HG03103 (cell line): Measurements from ENCODE around the gene RILPL2.
"Not testable (repeated sequence)": the region's sequence is repeated elsewhere in the genome, so short reads cannot be mapped to it uniquely, and the experiment has no call there.

Experiments
- ATAC-seq: cut with Tn5 transposase; IDR thresholded peaks from one replicate; pipeline ENCODE4 v1.9.1; 2021; ENCODE audit warnings: low read depth; ENCODE audit not compliant: unreplicated experiment

RILPL2 gene

DNA sequence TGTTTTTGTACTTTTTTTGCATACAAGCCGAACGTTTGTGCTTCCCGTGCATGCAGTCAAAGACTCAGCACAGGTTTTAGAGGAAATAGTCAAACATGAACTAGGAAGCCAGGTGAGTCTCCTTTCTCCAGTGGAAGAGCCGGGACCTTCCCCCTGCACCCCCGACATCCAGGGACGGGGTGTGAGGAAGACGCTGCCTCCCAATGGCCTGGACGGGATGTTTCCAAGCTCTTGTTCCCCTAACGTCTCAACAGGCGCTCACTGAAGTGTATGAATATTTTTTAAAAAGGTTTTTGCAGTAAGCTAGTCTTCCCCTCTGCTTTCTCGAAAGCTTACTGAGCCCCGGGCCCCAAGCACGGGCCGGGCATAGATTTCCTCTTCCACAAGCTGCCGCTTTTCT lies 28.6 kb downstream of the RILPL2 start:
- not testable (repeated sequence) for ATAC-seq

DNA sequence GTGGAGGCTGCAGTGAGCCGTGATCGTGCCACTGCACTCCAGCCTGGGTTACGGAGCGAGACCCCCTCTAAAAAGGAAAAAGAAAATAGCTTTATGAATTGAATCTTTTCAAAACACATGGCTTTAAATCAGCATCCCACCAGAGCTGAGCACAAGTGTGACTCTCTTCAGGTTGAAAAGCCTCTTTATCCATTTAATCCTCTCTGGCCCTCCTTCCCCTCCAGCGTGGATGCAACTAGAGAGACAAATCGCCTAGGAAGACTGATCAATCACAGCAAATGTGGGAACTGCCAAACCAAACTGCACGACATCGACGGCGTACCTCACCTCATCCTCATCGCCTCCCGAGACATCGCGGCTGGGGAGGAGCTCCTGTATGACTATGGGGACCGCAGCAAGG lies 29.2 kb downstream of the RILPL2 start:
- not testable (repeated sequence) for ATAC-seq

DNA sequence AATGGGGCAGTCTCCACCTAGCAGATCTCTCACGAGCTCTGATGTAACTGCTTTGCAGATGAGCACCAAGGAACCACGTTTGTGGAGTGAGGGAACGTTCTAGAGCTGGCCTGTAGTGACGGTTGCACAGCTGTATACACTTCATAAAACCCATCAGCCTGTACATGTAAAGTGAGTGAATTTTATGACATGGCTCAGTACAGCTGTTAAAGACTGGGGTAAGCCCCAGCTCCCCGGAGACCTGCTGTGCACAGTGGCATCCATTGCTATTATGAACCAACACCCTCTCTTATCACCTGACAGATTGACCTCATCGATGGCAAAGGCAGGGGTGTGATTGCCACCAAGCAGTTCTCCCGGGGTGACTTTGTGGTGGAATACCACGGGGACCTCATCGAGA lies 31.9 kb downstream of the RILPL2 start:
- ATAC-seq: no peak

DNA sequence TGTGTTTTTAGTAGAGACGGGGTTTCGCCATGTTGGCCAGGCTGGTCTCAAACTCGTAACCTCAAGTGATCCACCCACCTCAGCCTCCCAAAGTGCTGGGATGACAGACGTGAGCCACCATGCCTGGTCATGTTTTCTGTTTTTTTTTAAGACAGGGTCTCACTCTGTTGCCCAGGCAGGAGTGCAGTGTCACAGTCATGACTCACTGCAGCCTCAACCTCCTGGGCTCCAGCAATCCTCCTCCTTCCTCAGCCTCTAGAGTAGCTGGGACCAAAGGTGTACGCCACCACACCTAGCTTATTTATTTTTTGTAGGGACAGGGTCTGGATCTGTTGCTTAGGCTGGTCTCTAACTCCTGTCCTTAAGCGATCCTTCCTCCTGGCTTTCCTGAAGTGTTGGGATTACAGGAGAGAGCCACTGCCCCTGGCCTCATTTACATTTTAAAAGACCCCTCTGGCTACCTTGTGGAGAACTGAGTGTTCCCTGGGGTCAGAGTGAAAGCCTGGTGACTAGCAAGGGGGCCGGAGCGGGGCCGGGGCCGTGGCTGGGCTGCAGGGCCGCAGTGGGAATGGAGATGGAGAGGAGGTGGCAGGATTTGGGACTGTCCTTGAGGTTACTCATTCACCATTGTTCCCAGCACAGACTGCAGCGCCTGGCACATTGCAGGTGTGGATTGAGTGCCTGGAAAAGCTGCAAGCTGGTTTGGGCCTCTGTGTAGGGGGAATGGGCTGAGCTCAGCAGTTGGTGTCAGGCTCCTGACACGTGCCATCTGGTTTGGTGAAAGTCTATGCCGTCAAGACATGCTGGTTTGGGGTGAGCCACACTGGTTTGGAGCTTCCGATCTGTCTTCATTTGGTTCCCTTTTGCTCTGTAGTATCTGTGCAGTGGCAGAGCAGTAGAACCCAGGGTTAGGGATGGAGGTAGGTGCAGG lies 34.5 kb downstream of the RILPL2 start:
- ATAC-seq: no peak

DNA sequence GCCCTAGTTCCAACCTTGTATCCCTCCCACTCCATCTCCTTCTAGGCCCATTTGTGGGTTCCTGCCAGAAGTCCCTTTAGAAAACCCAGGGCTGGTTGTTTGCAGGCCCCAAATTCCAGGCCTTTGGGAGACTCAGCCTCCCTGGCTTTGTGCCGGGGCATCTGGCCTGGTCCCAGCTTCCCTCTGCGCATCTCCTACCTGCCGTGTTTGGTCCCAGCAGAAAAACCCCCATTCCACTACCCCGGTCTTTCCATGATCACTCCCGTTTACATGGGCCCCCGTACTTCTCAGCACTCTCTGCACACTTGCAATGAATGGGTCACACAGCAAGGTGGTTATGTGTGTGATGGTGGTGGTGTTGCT lies 37.2 kb downstream of the RILPL2 start:
- ATAC-seq: no peak

DNA sequence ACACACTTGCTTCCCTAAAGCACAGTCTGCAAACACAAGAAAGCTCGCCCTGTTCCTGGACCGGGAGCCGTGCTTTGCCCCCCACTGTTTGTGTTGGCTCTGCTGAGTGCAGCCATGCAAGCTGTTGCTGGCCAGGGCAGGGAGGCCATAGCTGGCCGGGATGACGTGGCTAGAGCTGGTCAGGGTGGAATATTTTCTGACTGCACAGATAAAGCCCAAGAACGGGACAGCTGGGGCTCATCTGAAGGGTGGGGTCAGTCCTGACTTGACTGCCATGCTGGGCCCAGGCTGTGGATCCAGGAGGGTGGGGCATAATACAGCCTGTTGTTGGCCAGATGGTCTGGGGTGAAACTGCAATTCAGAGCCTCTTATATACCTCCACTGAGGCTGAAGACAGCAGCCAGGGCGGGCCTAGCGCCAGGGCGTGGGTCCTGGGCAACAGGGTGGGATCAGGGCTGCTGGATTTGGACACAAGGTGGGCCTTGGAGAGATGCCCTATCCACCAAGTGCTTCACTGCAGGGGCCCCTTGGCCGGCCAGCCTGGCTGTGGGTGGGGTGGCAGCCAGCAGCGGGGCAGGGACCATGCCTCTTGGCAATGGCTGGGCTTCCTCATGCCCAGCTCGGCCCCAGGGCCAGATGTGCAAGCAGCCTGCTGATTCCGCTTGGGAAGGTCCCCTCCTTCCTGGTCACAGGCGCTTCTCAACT lies 37.8 kb downstream of the RILPL2 start:
- no peak for ATAC-seq

DNA sequence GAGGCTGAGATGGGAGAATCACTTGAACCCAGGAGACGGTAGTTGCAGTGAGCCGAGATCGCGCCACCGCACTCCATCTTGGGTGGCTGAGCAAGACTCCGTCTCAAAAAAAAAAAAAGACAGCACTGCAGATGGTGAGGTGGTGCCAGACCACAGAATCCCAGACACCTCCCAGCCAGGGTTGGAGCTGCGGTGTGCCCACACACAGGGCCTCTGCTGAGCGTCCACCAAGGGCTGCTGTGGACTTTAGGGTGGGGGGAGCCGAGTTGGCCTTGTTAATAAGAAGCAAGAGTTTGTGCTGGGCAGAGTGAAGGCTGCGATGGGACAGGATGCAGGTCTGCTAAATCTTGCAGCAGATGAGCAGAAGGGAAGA lies 38.3 kb downstream of the RILPL2 start:
- ATAC-seq: no peak

DNA sequence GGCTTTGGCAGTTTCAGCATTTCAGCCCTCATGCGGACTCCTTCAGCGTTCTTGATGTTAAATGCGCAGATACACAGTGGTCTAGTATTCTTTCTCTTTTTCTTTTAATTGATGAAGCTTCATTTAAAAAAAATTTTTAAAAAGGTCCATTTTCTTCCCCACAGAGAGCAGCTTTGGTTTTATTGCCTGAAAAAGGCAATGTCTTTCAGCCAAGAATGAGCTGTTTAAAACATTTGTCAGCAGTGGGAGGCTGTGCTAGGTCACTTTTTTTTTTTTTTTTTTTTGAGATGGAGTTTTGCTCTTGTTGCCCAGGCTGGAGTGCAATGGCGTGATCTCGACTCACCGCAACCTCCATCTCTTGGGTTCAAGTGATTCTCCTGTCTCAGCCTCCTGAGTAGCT lies 39.1 kb downstream of the RILPL2 start:
- no peak for ATAC-seq

DNA sequence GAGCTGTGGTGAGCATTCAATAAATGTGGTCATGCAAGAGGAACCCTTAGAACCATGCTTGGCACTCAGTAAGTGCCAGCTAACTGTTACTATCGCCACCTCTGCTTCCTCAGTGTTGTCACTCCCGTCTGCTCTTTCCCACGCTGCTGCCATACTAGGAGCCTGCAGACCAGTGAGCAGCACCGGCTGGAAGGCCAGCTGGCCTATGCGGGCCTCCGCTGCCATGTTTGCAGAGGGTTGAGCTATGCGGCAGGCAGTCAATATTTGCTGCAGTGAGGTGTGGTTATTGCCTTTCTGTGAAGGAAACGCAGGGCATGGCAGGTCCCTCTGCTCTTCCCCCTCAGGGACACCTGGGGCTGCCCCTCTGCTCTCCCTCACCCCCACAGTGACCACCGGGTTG lies 39.5 kb downstream of the RILPL2 start:
- ATAC-seq: no peak

DNA sequence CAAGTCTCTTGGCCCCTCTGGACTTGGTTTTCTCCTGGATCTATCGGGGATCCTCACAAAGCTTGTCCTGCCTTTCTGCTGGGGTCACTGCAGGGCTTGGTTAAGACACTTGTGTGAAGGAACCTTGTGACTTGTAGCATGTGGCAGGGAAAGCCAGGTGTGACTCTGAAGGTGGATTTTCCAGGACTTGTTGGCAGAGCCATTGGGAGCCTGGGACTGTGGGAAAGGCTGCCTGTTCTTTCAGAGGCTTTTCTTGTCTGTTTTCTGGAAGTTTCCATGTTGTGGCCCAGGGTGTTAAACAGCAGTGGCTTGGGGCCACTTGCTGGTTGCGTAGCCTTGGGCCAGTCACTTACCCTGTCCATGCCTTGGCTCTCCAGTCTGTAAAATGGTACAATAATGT lies 39.9 kb downstream of the RILPL2 start:
- no peak for ATAC-seq

DNA sequence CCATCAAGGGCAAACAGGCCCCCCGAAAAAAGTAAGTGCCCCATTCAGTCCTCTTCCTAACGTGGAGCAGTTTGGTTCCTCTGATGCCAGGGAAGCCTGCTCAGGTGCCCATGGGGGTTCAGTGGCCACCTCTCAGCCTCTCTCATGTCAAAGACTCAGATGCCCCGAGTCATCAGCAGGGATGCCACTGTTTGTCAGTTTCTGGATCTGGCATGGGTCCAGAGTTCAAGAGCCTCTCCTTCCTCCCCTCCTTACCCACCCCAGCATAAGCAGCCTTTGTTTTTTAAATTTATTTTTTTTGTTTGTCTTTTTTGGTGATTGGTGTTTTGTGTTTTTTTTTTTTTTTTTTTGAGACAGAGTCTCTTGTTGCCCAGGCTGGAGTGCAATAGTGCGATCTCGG lies 41.2 kb downstream of the RILPL2 start:
- ATAC-seq: no peak

DNA sequence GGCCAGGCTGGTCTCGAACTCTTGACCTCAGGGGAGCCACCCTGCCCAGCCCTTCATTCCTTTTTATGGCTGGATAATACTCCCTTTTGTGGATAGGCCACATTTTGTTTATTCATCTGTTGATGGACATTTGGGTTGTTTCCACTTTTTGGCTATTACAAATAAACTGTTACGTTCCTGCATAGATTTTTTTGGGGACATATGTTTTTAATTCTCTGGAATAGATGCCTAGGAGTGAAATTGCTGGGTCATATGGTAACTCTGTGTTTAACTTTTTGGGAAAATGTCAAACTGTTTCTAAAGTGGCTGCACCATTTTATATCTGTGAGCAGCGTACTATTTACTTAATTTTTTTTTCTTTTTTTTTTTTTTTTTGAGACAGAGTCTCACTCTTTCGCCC lies 42.7 kb downstream of the RILPL2 start:
- ATAC-seq: no peak

DNA sequence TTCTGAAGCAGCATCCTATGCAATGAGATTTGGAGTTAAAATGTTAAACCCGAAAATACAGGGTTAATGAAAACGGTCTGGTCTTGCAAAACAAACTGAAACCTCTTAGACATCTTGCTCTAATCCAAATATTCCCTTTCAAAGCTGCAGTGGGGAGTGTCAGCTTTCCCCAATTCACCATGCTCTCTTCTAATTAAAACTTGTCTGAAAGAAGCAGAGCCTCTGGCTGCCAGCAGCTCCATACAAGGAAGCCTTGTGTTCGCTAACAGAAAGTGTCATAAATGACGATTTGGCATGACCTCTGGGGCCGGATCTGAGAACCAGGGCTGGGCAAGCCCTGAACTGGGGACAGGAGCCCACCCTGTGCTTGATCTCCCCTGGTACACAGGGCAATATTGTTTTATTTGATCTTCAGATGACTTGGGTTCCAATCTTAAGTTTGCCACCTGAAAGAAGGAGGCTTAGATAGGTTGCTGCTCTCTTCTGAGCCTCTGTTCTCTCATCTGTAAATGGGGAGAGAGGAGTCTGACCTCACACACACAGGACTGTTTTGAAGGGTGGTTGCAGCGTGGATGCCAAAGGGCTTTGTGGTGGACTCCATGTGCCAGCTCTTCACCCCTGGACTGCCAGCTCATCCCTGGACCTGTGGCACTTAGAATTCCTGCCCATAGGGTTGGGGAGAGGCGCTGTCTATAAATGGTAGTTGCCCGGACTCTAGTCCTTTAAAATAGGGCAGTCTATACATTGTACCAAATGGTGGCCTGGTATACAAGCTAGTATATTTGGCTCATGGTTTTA lies 44.7 kb downstream of the RILPL2 start:
- ATAC-seq: no peak

DNA sequence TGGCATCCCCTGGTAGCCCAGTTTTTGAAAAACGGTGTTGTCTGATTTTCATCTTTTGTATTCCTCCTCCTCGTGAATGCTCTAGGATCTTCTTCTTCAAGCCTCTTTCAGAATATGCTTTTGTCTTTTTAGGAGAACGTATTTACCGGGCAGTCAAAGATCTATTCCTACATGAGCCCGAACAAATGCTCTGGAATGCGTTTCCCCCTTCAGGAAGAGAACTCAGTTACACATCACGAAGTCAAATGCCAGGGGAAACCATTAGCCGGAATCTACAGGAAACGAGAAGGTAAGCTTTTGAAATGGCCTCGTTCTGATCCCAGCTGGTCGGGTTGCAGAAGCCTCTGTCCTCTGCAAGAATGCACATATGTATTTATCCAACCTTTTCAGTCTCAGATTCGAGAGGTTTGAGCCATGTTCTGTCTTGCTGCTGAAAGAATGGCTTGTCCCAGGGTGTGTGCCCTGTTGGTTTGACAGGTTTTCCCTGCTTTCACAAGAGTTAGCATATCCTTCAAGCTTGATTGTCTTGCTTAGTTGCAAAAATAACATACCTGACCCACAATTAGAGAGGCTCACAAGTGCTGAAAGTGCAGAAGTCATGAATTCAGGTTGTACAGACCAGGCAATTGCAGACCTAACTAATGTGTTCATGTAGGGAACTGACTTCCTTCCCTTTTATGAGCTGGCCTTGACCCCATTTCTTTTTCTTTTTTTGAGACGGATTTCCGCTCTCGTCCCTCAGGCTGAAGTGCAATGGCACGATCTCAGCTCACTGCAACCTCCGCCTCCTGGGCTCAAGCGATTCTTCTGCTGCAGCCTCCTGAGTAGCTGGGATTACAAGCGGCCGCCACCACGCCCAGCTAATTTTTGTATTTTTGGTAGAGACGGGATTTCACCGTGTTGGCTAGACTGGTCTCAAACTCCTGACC lies 45.7 kb downstream of the RILPL2 start:
- no peak for ATAC-seq

DNA sequence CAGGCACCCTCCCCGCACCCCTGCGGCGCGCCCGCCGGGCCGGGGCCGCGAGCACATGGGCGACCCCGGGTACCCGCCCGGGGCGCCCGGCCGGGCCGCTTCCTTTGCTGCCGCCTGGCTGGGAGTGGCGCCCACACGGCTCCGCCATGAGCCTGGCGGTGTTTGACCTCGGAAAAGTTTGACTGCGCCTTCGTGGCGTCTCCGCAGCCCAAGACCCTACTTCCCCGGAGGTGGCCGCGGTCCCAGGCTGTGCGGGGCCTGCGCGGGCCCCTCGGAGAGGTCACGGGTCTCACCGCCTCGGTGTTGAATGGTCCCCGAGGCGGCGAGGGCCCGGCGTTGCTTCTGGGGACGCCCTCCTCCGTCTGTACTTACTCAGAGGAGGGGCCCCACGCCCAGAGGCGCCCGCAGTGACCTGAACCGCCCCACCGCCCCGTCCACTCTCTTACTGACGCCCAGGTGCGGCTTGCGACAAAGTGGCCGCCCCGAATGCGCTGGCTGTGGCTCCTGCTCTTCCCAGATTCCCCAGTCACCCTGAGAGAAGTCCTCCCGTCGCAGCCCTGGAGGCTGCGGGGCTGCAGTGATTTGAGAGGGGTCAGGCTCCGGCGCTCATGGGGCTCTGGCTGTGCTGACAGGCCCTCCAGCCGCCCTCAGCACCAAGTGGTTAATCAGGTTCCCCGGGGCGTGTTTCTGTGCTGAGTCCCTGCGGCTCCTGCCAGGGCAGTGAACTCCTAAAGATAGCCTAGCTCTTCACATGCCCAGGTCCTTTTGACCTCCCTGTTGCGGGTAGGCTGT lies 46.7 kb downstream of the RILPL2 start:
- ATAC-seq: no peak

DNA sequence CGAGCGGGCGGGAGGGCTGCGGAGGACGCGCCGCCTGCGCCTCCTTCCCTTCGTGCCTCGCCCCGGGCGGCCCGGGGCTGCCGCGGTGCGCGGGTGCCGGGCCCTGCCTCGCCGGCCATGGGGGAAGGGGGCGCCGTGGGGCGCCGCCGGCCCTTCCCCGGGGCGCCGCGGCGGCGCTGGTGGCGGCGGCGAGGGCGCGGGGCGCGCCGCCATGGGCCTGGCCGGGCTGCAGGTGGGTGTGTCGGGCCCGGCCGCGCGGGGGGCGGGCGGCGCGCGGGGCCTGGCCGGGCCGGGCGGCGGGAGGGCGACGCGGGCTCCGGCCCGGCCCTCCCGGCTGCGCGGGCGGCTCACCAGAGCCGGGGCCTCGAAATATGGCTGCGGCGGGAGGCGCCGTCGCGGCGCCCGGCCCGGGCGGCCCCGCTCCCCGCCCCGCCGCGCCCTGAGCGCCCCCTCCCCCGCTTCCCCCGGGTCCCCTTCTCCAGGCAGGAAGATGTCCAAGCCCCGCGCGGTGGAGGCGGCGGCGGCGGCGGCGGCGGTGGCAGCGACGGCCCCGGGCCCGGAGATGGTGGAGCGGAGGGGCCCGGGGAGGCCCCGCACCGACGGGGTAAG lies 47.4 kb downstream of the RILPL2 start:
- ATAC-seq: no peak

DNA sequence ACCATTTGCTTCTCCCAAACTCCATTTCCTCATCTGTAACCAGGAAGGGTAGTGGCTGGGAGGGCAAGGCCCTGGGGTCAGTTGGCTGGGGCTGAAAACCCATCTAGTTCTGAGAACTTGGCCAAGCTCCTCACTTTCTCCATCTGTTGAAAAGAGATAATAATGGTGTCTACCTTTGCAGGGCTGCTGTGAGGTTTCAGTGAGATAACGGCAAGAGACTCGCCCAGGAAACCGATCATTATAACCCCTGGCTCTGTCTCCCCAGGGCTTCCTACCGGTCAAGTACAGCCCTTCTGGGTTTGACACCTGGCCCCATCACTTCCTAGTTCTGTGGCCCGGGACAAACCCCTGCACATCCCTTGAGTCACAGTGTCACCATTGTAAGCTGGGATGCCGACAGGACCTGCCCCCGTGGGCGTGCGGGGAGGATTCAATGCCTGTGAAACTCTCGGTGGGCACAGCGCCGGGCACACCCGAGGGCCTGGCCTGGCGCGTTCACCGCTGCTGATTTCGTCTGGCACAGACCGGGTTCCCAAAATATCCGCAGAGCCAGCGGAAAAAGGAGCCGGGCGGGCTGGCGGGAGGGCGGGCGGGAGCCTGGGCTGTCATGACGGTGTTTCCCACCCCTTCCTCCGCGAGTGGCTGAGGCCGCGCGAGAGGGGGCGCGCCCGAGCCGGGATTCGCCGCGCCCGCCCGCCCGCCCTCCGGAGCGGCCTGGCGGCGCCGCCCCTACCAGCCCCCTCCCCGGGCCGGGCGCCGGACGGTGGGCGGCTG lies 48.1 kb downstream of the RILPL2 start:
- no peak for ATAC-seq

DNA sequence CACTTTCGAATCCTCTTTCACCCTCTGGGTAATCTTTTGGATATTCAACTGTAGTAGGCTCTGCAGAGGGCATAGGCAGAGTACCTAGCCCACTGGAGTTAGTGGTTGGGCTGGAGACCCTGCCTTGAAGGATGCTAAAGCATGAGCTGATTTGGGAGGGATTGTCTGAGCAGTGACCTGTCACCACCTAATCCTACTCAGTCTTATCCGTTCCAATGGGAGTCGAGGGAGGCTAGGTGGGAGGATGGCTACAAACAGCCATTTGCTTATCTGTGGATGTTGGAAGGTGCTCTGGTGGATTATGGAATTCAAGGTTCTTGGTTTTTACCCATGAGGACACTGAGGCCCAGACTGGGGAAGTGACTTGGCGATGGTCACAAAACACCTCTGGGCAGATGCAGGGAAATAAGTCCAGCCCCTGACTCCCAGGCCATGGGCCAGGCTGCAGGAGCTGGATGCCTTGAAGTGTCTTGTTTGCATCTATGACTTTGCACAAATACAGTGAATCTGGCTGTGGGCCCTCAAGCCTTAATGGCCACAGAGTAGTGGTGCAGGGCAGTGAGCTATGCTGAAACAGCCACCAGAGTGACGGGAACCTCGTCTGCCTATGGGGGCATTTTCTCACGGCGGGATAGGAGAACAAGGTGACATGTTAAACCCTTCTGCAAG lies 48.8 kb downstream of the RILPL2 start:
- ATAC-seq: no peak
